ENCODE measurements around the gene FADS6.

DNA sequence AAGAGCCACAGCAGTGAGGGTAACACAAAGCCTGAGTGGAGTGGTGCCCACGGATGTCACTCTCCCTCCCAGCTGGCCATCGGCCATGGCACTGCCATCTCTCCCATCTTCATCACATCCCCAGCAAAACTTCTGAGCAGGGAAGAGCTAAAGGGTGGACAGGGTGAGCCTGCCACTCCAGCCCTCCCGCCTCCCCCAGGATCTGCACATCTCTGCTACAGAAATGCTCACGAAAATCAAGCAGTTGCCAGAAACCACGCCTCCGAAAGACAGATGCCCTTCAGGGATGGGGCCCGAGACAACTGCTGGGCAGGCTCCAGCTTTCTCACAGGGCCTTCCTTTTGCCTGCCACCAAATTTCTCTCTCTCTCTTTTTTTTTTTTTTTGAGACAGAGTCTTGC, 37.3 kb downstream of the FADS6 start:
- TF ChIP-seq, protein P1, sequence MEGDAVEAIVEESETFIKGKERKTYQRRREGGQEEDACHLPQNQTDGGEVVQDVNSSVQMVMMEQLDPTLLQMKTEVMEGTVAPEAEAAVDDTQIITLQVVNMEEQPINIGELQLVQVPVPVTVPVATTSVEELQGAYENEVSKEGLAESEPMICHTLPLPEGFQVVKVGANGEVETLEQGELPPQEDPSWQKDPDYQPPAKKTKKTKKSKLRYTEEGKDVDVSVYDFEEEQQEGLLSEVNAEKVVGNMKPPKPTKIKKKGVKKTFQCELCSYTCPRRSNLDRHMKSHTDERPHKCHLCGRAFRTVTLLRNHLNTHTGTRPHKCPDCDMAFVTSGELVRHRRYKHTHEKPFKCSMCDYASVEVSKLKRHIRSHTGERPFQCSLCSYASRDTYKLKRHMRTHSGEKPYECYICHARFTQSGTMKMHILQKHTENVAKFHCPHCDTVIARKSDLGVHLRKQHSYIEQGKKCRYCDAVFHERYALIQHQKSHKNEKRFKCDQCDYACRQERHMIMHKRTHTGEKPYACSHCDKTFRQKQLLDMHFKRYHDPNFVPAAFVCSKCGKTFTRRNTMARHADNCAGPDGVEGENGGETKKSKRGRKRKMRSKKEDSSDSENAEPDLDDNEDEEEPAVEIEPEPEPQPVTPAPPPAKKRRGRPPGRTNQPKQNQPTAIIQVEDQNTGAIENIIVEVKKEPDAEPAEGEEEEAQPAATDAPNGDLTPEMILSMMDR (IDR thresholded peaks at IDR 0.05): no peak
- TF ChIP-seq POLR2A (IDR thresholded peaks at IDR 0.05) (no peak), EP300 (IDR thresholded peaks at IDR 0.05) (no peak)

All from ovary (tissue), 3 donors.